Activated CD4-positive, alpha-beta T cell treated with anti-CD3 and anti-CD28 coated beads for 1 hour (primary cell): Measurements from ENCODE around the gene RAP2C.

Source experiments
- DNase-seq: peaks from one replicate; pipeline ENCODE4 v3.0.0-alpha.2; 2020

RAP2C gene

DNA sequence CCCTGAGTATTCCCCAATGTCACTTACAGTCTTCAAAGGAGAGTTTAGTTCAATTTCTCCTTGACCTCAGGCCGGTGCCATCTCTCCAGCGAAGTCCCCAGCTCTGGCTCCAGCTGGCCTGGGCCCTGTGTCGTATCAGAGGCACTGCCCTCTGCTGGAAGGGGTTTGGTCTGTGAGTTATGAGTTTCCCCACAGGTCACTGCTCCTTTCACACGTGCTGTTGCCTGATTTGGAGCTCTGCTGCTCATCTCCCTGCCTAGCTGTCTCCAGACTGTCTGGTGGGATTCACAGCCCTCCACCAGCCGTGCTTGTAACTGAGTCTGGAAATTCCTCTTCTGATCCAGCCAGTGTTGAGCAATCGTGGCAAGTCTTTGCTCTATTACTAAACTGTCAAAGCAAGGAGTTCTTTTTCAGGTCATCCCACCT, at the start of gene RAP2C:
TSS of gene RAP2C (minus strand) at position 105 of the 426 bp plus-strand sequence. CDS start 2,179 bp downstream, outside the sequence.
- peak; percentile 28 for DNase-seq

DNA sequence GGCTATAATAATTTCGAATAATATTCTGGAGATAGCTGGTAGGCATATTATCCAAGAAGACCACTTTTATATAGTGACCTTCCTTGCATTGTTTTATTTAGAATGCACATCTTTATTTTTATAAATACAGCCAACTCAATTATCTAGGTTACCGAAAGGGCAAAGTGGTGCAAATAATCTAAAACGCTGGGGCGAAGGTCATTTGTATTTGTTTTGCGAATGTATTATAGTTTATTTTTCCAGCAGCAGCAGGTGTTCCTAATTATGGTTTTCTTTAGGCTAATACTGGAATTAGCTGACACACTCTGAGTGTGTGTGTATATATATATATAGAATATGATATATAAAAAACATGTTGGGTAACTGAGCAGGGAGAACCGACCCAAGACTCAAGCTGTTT, 48.1 kb upstream of the RAP2C start:
- DNase-seq, result no peak

DNA sequence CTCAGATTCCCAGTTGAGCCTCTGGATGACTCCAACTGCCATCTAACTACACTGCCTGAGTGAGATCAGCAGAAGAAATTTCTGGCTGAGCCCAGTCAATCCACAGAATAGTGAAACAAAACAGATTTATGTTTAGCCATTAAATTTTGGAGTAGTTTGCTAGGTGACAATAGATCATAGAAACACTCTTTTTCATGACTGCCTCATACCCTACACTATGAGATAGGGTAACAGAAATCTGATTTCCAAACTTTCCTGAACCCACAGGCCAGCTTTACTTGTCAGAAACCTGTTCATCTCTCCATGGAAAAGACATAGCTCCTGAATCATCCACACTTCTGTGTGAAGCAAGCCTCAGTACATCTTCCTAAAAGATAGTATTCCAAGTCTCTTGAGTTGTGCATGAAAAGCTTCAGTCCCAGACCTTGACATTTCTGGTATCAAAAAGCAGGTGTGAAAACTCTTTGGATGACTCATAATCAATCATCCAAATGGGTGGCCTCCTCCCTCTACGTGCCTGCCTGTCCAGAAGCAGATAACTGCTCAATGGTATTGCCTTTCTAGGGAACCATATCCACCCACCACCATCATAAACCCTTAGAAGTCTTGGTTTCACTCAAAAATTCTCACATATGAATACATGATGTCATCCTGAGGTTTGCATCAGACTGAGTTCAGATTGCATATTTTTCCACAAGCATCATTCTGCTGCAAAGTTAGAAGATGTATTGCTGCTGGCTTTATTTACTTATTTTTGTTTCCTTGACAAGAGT, 47.5 kb upstream of the RAP2C start:
- no peak for DNase-seq

DNA sequence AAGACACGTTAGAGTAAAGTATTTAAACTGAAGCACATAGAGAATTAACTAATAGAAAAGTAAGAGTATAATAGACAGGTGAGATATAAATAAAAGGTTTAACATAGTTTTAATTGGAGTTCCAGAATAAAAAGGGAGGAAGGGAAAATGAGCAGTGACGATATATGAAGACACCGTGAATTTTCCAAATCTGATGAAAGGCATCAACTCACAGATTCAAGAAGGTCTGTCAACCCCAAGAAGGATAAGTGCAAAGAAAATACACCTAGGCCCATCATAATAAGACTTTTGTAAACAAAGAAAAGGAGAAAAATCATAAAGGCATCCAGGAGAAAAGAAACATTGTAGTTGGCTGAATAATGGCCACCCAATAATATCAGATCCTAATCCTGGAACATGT, 43.9 kb upstream of the RAP2C start:
- no peak for DNase-seq

DNA sequence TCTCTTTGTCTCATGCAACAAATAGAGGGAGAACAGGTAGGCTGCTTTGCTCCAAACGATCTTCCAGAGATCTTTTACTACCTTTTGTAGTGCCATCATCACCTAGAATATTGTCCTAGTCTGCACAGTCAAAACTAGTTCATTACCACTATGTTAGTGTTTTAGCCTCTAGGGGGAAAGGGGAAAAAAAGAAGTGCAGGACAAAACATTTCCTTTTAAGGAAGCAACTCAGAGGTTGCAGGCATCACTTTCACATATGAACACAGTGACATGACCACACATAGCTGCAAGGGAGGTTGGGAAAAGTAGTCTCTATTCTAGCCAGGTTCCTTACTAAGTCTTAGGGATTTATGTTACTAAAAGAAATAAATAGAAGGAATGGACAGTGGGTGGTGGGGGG, 39.3 kb upstream of the RAP2C start:
- DNase-seq, result no peak

DNA sequence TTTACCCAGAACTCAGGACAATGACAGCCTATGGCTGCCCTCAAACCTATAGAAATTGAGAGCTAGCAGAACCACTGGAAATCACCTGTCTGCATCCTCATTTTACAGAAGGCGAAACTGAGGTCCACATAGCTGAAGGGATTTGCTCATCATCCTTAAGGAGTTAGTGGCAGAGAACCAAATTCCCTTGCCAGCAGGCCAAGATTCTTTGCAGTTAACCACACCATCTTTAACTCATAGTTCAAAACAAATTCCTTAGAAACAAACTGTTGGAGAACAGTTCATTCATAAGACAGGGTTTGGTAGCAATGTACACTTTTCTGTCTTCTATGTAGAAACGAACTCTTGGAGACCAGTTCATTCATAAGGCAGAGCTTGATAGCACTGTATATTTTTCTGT, 37.9 kb upstream of the RAP2C start:
- DNase-seq, result no peak

DNA sequence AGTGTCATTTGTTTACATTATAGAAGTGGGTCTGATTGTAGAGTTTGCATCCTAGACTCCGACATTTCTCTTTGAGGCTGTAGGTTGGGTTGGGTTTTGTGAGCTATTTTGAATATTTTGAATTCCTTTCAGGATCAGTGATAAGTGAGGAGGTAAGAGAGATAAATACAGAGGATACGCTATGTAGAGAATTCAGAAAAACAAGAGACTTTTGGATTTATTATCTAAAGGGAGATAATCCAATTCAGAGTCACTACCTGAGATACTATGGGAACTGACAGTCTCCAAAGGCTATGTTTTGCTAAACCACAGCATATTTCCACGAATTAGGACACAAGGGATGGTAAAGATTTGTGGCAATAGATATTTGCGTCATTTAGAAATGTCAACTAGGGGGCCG, 16.9 kb upstream of the RAP2C start:
- no peak for DNase-seq

DNA sequence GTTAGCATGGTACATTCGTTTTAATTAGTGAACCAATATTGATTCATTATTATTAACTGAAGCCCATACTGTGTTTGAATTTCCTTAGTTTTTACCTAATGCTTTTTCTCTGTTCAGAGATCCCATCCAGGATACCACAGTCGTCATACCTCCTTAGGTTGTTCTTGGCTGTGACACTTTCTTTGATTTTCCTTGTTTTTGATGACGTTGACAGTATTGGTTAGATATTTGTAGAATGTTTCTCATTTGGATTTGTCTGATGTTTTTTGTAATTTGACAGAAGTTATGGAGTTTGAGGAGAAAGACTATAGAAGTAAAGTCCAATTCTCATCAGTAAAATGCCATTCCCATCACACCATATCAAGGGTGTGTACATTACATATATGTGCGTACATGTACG, 16.2 kb upstream of the RAP2C start:
- no peak for DNase-seq

DNA sequence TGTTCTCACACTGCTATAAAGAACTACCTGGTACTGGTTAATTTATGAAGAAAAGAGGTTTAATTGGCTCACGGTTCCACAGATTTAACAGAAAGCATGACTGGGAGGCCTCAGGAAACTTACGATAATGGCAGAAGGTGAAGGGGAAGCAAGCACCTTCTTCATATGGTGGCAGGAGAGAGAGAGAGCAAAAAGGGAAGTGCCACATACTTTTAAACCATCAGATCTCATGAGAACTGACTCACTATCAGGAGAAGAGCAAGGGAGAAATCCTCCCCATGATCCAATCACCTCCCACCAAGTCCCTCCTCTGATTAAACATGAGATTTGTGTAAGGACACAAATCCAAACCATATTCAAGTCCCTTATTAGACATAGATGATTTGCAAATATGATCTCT, 12.3 kb upstream of the RAP2C start:
- no peak for DNase-seq

DNA sequence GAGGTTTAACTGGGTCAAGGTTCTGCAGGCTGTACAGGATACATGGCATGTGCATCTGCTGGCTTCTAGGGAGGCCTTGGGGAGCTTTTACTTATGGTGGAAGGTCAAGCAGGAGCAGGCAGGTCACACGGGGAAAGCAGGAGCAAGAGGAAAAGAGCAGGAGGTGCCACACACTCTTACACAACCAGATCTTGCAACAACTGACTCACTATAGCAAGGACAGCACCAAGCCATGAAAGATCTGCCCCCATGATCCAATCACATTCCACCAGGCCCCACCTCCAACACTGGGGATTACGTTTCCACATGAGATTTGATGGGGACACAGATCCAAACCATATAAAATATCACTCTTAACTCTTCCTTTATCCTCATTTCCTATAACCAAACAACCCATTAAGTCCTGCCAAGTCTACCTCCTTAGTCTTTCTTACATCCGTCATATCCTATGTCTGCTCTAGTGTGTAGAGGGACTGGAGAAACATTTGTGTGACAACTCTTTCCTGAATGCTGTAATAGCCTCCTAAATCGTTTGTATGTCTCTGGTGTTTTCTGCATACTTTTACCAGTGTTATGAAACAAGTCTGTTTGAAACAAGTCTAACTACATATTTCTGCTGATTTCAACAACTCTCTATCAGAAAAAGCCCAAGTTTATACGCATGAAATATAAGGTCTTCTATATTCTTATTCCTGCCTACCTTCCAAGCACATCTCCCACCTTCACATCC, 8.3 kb upstream of the RAP2C start:
- DNase-seq, result no peak

DNA sequence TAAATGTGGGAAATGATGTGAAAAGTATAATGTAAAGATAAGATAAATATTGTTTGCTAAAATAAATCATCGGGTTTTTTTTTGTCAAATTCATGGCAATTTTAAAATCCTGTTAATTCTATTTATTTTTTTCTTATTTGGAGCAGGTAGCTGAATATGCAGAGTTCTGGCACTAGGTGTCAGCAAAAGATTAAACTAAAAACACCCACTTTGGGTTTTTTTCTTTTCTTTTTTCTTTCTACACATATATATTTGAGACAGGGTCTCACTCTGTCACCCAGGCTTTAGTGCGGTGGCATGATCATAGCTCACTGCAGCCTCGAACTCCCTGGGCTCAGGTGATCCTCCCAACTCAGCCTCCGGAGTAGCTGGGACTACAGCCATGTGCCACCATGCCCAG, 6.9 kb upstream of the RAP2C start:
- DNase-seq, result no peak

DNA sequence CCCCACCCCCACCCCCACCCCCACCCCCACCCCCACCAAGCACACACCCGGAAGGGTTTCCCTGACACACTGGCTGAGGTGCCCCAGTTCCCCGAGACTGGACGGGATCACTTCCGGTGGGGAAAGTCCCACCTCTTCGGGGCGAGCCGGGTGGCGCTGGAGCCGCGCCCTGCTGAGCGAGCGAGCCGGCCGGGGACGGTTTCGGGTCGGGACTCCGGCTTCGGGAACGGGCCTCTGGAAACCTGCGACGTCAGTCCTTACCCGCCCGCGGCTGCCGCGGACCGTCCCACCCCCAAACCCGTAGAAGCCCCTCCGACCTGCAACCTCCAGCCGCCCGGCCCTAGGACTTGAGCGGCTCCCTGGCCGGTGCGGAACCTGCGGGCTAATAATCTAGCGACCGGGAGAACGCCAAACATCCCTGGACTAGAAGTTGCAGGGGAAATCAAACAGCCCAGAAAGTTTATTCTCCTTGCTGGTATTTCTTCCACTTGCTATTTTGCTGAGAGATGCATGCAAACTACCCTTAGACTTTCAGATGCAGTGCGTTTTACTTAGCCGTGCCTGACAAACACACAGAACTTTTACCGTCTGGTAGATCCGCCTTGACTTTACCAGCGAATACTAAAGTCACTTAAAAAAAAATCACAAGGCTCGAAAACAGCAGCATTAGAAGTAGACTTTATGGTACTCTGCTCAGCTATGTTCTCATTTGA, 991 bp downstream of the RAP2C start:
- peak; percentile 68 for DNase-seq

DNA sequence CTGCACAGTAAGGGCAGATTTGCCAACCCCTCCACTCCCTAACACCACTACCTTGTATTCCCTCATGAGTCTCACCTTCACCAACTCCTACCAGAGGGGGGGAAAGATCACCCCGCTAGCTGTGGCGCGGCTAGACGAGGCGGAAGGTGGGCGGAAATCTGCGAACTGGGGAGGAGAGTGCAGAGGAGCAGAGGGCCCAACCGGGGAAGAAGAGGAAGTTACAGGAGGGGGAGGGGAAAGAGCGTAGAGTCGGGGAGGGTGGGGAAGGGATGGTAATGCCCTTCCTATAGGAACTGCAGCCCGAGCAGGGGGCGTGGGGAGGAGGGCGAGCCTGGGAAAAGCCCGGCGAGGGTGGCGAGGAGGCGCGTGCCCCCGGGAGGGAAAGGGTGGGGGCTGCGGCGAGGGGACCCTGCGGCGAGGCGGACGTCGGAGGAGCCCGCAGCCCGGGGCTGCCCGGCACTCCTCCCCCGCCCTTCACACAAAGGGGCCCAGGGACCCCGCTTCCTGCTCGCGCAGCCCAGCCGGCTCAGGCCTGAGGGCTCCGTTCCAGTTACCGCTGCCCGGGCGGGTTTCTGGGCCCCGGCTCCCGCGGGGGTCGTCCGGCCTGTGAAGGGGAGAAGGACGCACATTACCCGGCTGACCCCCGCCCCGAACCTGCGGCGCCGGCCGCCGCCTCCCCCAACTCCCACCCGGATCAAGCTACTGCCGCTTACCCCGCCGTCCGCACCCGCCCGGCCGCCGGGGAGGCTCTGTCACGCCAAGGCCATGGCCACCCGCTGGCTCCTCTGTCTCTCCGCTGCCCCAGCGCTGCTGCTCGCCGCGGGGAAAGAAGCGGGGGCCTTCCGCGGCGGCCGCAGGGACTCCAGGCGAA, 1.8 kb downstream of the RAP2C start:
- peak; percentile 65 for DNase-seq

DNA sequence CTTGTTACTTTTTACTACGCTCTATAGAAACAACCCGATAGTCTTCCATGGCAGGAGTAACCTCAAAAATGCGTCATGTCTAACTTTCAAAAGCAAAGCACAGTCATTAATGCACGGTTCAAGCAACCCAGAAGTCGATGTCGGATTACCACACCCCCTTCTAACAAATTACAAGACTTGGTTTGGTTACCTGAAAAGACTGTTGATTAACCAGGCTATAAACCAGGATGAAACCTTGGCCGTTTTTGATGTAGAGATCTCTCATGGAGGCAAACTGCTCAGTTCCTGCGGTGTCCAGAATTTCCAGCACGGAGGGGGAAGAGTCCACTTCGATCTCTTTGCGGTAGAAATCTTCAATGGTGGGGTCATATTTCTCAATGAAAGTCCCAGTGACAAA, 2.4 kb downstream of the RAP2C start:
- DNase-seq, result no peak

DNA sequence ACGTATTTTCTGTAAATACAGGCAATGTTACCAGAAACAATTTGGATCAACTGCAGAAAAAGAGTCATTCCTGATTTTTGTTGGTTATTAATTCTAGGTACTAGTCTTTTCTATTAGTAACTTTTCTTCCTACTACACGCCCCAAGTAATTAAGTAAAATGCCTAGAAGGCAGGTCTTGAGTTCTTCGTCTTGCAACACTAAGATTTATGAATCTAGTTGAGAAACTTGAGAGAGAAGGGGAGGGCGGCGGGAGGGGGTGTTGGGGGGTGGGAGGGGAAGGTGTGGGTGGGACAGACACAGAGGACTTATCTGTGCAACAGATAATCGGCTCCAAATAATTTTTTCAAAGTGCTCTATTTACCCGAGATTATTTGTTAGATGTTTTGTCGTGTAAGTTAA, 3.0 kb downstream of the RAP2C start:
- no peak for DNase-seq

DNA sequence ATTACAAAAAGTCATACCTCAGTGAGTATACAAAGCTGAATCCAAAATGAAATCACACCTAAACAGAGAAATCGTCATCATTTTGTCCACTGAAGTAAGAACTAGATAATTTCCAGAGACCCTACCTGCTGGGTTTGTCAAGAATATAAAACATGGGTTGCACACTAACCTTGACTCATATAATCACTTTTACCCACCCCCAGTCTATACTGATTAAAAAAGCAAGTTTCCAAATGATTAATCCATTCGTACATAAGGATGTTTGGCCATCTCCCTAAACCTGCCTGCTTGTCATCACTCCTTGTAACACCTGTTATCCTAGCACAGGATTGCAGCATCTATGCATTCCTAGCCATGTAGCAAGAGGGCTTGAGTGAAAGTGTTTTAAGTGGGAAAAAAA, 4.7 kb downstream of the RAP2C start:
- DNase-seq, result no peak

DNA sequence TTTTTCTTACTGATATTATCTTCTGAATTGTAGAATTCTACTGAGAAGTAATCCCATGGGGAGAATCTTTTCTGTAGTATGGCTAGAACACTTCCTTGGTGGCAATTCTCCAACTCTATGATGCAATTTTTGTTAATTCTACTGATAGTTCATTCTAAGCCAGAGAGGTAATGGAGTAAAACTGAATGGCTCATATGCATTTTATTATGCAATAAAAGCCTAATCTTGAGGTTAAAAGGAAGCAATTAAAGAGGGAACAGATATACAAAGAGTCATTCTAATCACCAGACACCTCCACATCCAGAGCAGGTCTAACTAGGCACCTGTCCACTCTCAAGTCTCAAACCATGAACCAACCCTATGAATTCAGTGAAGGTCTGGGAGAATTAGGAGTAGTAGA, 9.7 kb downstream of the RAP2C start:
- DNase-seq, result no peak

DNA sequence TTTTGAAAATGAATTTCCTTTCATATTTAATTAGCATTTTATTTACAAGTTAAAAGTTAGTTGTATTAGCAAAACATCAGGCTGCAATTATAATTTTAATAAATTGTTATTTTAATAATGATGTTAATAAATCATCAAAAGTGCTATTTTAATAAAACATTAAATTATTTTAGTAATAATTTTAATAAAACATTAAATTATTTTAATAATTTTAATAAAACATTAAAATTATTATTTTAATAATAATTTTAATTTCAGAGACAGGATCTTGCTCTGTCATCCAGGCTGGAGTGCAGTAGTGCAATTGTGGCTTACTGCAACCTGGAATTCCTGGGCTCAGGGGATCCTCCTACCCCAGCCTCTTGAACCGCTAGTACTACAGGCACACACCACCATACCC, 10.8 kb downstream of the RAP2C start:
- no peak for DNase-seq

DNA sequence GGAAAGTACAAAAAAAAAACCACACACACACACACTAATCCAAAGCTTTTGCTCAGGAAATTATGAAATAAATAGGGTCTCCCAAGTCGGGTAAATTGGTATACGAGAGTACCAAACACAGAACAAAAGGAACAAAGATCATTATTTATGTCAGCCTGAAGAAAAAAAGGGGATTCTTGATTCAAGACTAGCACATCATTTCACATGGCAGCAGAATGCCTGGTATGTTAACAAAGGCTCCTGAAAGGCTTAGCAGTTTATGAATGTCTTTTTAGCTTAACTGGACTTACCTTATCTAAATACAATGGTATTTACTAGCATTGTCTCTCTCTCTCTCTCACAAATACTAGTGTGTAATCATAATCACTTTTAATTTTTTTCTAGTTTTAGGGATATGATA, 11.3 kb downstream of the RAP2C start:
- no peak for DNase-seq

DNA sequence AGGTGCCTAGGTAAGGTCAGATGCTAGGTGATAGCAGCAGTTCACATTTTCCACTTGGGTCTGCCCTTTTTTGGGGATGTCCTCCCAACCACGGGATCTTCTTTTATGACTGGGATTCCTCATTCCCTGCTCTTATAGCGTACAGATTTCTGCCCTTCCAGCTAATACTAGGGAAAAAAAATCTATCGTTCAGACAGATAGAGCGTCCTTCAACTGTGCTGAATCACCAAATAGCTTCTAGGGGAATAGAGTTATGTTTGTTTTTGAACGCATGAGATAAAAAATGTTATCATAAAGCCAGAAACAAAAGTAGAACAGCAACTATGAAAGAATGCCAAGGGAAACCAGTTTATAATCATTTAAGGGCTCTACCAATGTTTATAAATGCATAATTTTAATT, 13.0 kb downstream of the RAP2C start:
- no peak for DNase-seq

DNA sequence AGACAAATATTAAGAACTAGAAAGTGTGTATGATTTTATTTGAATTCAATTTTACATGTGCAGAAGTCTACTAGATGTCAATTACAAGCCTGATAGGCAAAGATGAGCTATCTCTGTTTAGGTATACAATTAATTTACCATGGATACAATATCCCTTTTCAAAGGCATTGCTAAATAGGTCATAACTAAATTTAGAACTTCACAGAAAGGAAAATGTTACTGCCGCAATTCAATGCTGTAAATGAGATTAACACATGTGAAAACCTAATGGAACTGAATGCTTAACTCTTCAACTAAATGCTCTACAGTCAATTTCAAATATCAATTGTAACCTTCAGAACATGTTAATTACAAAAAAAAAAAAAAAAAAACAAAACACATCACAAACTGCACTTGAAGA, 14.6 kb downstream of the RAP2C start:
- DNase-seq, result no peak

DNA sequence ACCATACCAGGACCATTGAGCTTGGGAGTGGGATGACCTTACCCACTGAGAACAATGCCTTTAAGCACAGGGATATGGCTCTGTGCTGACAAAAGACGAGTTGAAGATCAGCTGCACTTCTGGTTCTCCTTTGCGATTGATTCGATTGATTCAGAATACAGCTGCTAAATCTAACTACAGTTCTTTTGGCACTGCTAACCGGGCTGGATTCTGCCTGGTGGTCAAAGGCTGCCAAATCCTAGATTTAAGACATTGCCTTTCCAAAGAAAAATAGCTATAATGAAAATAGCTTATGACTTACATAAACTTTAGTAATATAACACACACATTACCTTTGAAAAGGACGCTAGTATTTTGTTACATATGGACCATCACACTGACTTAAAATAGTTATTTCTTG, 18.3 kb downstream of the RAP2C start:
- DNase-seq, result no peak

DNA sequence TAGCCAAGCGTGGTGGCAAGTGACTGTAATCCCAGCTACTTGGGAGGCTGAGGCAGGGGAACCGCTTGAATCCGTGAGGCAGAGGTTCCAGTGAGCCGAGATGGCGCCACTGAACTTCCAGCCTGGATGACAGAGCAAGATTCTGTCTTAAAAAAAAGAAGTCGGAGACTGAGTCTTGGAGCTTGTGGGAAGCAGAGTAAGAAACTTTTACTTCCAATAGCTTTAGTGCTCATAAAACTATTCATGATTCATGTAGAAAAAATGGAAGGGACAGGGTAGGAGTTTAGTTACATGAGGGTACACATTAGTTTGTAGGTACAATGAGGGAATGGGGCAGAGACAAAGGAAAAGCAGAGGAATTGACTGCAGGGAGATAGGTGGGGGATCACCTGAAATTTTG, 19.3 kb downstream of the RAP2C start:
- no peak for DNase-seq
